Inflammatory macrophage (primary cell): ENCODE measurements around the gene METTL16.
"Not testable (repeated sequence)": the region's sequence is repeated elsewhere in the genome, so short reads cannot be mapped to it uniquely, and the experiment has no call there.

Experiments used
- DNase-seq, 2 donors: peaks; one replicate each; pipeline ENCODE4 v3.0.0-alpha.2; 2020 to 2022
- total RNA-seq, 18 experiments: gene quantifications; one replicate each; lab custom pipeline; 2026; ENCODE audit warnings: mixed read lengths in 6 of 18, inconsistent platforms in 2 of 18; lab: John Stamatoyannopoulos, UW

METTL16 gene
- 9.2 to 38.1 (median 26.0) reads per million in 18 experiments for total RNA-seq

GRCh38 chr17:2511462-2512369, at the start of gene METTL16:
TSS of gene METTL16 (minus strand) at chr17:2511888. CDS start at chr17:2502331, 9,557 bp downstream.
- peak; percentile 98 to 99 for DNase-seq

GRCh38 chr17:2560658-2561057, 49.0 kb upstream of the METTL16 start:
- DNase-seq: no peak

GRCh38 chr17:2551928-2552327, 40.2 kb upstream of the METTL16 start:
- DNase-seq: no peak

GRCh38 chr17:2551493-2551892, 39.8 kb upstream of the METTL16 start:
- DNase-seq: no peak

GRCh38 chr17:2549392-2550211, 37.9 kb upstream of the METTL16 start:
- no peak for DNase-seq

- DNase-seq: not testable (repeated sequence)
Observed at GRCh38 chr17:2548026-2548425, 36.3 kb upstream of the METTL16 start.

- peak; percentile 27 to 35 for DNase-seq
Observed at GRCh38 chr17:2547176-2547575, 35.5 kb upstream of the METTL16 start.

GRCh38 chr17:2545393-2545792, 33.7 kb upstream of the METTL16 start:
- DNase-seq: no peak

GRCh38 chr17:2542456-2542855, 30.8 kb upstream of the METTL16 start:
- peak; percentile 55 to 66 for DNase-seq

- no peak for DNase-seq
Observed at GRCh38 chr17:2542056-2542455, 30.4 kb upstream of the METTL16 start.

- DNase-seq: not testable (repeated sequence)
Observed at GRCh38 chr17:2537579-2537978, 25.9 kb upstream of the METTL16 start.

GRCh38 chr17:2532146-2532720, 20.5 kb upstream of the METTL16 start:
- no peak for DNase-seq

- DNase-seq: not testable (repeated sequence)
Observed at GRCh38 chr17:2531243-2531954, 19.7 kb upstream of the METTL16 start.

- not testable (repeated sequence) for DNase-seq
Observed at GRCh38 chr17:2521775-2522410, 10.2 kb upstream of the METTL16 start.

- DNase-seq: no peak
Observed at GRCh38 chr17:2521257-2521656, 9.6 kb upstream of the METTL16 start.

- no peak for DNase-seq
Observed at GRCh38 chr17:2517539-2517938, 5.9 kb upstream of the METTL16 start.

- DNase-seq: peak in 1 of 2 donors; percentile 31
Observed at GRCh38 chr17:2511138-2511461, 588 bp downstream of the METTL16 start.

- no peak for DNase-seq
Observed at GRCh38 chr17:2510559-2510958, 1.1 kb downstream of the METTL16 start.

- DNase-seq: no peak
Observed at GRCh38 chr17:2508035-2508434, 3.7 kb downstream of the METTL16 start.

- not testable (repeated sequence) for DNase-seq
Observed at GRCh38 chr17:2507015-2507414, 4.7 kb downstream of the METTL16 start.

- DNase-seq: no peak
Observed at GRCh38 chr17:2503627-2504026, 8.1 kb downstream of the METTL16 start.
